ENCODE measurements around the gene MYRIP.
"Not testable (repeated sequence)": the region's sequence is repeated elsewhere in the genome, so short reads cannot be mapped to it uniquely, and the experiment has no call there.

The MYRIP gene

GRCh38 chr3:40083066-40083465, 273.7 kb downstream of the MYRIP start:
- Histone ChIP-seq H3K9ac (ENCODE audit: low read length) (no peak overlapping the region), H3K4me2 (ENCODE audit: low read depth, low read length, poor library complexity, severe bottlenecking) (no peak overlapping the region), H3K9me3 (ENCODE audit: insufficient read depth, low read length) (no peaks in the 10 kb centered on the region), H3F3A (ENCODE audit: insufficient read depth) (no peaks in the 10 kb centered on the region), H3K27ac (ENCODE audit: low read depth, low read length) (no peak overlapping the region), H3K36me3 (ENCODE audit: low read length) (no peaks in the 10 kb centered on the region), H3K9me2 (replicated peaks; ENCODE audit: insufficient read depth, low read length) (no peaks in the 10 kb centered on the region), H2AFZ (ENCODE audit: low read depth, low read length, severe bottlenecking) (no peak overlapping the region), H3K4me3 (ENCODE audit: insufficient read depth, low read length, poor library complexity, severe bottlenecking) (no peak overlapping the region), H3K79me2 (ENCODE audit: insufficient read depth, low read length) (no peaks in the 10 kb centered on the region), H3K27me3 (ENCODE audit: low read length) (no peaks in the 10 kb centered on the region), H4K20me1 (ENCODE audit: low read depth, low read length) (no peaks in the 10 kb centered on the region)
- TF ChIP-seq EZH2phosphoT487 (conservative IDR thresholded peaks at IDR 0.05; ENCODE audit: low read length) = no peak
- TF ChIP-seq CTCF (IDR thresholded peaks at IDR 0.05; ENCODE audit: insufficient read depth, low read length, poor library complexity, severe bottlenecking) = no peak

GRCh38 chr3:40084424-40084823, 275.0 kb downstream of the MYRIP start:
- H3K27ac ChIP-seq (ENCODE audit: low read depth, low read length); H2AFZ ChIP-seq (ENCODE audit: low read depth, low read length, severe bottlenecking); H4K20me1 ChIP-seq (ENCODE audit: low read depth, low read length): not testable (repeated sequence)

DNA sequence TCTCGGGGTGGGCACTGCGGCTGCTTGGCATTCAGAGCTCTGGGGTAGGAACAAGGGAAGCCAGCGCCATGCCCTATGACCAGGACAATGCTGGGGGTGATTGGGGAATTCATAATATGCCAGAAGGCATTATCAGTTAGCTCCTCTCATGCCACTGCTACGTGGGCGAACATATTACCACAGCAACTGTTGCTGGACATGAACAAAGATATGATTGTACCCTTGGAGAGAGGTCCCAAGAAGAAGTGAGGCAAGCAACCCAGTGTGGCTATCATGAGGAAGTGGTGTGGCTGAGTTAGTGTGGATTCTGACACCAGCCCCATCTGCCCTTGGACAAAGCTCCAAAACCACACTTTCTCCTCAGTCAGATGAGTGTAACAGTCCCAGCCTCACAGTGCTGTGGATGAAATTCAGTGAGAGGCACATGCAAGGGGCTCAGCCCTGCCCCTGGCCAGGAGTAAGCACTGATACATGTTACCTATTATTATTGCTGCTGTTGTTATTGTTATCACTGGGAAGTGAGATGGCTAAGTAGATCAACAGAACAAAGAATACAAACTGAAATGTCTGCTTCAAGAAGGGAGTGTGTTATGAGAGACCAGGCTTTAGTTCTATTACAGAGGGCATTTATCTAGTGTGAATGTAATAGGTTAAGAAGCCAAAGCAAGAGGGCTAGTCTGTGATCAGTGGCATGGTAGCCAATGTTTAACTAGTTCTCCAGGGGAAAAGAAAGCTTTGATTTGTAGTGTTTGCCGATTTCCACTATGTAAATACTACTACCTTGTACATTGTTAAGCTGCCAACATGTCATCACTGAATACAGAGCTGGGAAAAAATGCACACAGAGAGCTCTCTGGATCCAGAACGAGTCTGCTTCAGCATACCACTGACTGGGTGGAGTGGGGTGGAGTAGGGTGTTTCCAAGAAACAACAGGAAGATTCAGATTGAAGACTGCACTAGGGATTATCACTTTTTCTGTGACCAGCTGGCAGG, 277.8 kb downstream of the MYRIP start:
- Histone ChIP-seq H3K4me2 (ENCODE audit: low read depth, low read length, poor library complexity, severe bottlenecking) (no peak overlapping the region), H3K9ac (ENCODE audit: low read length) (no peak overlapping the region), H4K20me1 (ENCODE audit: low read depth, low read length) (no peaks in the 10 kb centered on the region), H3K4me3 (ENCODE audit: insufficient read depth, low read length, poor library complexity, severe bottlenecking) (no peak overlapping the region), H3K9me3 (ENCODE audit: insufficient read depth, low read length) (no peaks in the 10 kb centered on the region), H3K27ac (ENCODE audit: low read depth, low read length) (no peak overlapping the region), H3K79me2 (ENCODE audit: insufficient read depth, low read length) (no peaks in the 10 kb centered on the region), H2AFZ (ENCODE audit: low read depth, low read length, severe bottlenecking) (no peak overlapping the region), H3K36me3 (ENCODE audit: low read length) (no peaks in the 10 kb centered on the region), H3F3A (ENCODE audit: insufficient read depth) (no peaks in the 10 kb centered on the region), H3K27me3 (ENCODE audit: low read length) (no peaks in the 10 kb centered on the region), H3K9me2 (replicated peaks; ENCODE audit: insufficient read depth, low read length) (no peaks in the 10 kb centered on the region)
- TF ChIP-seq CTCF (IDR thresholded peaks at IDR 0.05; ENCODE audit: insufficient read depth, low read length, poor library complexity, severe bottlenecking) = no peak

More at GRCh38 chr3:40084424-40084823, 275.0 kb downstream of the MYRIP start:
- H3K9ac ChIP-seq (ENCODE audit: low read length); H3K36me3 ChIP-seq (ENCODE audit: low read length); H3K4me2 ChIP-seq (ENCODE audit: low read depth, low read length, poor library complexity, severe bottlenecking); H3K79me2 ChIP-seq (ENCODE audit: insufficient read depth, low read length); H3K9me3 ChIP-seq (ENCODE audit: insufficient read depth, low read length); H3K4me3 ChIP-seq (ENCODE audit: insufficient read depth, low read length, poor library complexity, severe bottlenecking); H3F3A ChIP-seq (ENCODE audit: insufficient read depth); H3K9me2 ChIP-seq (replicated peaks; ENCODE audit: insufficient read depth, low read length); H3K27me3 ChIP-seq (ENCODE audit: low read length): not testable (repeated sequence)

DNA sequence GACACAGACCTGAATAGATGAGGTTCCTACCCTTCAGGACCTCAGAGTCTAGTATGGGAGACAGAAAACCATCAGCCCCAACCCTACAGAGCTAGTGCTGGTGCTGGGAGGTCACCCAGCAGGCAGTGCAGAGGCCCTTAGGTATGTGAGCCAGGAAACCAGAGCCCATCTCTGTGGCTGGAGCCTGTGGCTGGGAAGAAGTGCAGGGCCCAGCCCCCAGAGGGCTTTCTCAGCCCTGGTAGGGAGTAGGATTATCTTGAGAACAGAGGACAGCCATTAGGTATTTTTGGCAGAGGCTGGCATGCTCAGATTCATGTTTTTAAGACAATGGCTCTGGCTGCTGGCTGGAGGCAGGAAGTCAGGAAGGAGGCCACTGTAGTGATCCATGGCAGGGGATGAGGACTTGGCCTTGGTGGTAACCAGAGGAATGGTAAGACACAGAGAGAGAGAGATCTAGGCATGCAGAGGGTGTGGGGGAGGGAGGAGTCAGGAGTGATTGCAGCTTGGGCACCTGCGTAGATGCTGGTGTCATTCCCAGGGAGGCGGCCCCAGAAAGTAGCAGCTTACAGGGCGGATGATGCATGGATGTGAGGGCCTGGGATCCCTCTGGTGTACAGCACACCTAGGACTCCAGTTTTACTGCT, 279.2 kb downstream of the MYRIP start:
- H3K9ac ChIP-seq (ENCODE audit: low read length) = no peak overlapping the region
- H3K9me3 ChIP-seq (ENCODE audit: insufficient read depth, low read length) = no peaks in the 10 kb centered on the region
- H3K4me2 ChIP-seq (ENCODE audit: low read depth, low read length, poor library complexity, severe bottlenecking) = no peak overlapping the region
- no peaks in the 10 kb centered on the region for H3K9me2 ChIP-seq (replicated peaks; ENCODE audit: insufficient read depth, low read length)
- no peak for TF ChIP-seq EZH2phosphoT487 (conservative IDR thresholded peaks at IDR 0.05; ENCODE audit: low read length)
- no peak for TF ChIP-seq CTCF (IDR thresholded peaks at IDR 0.05; ENCODE audit: insufficient read depth, low read length, poor library complexity, severe bottlenecking)
- no peak overlapping the region for H3K27ac ChIP-seq (ENCODE audit: low read depth, low read length)
- no peaks in the 10 kb centered on the region for H3F3A ChIP-seq (ENCODE audit: insufficient read depth)
- H3K27me3 ChIP-seq (ENCODE audit: low read length) = no peaks in the 10 kb centered on the region
- H3K36me3 ChIP-seq (ENCODE audit: low read length) = no peaks in the 10 kb centered on the region
- no peak overlapping the region for H2AFZ ChIP-seq (ENCODE audit: low read depth, low read length, severe bottlenecking)
- H3K4me3 ChIP-seq (ENCODE audit: insufficient read depth, low read length, poor library complexity, severe bottlenecking) = no peak overlapping the region
- H4K20me1 ChIP-seq (ENCODE audit: low read depth, low read length) = no peaks in the 10 kb centered on the region
- no peaks in the 10 kb centered on the region for H3K79me2 ChIP-seq (ENCODE audit: insufficient read depth, low read length)

Data from SU-DHL-6 (cell line).